Kidney (tissue), 14 donors: Measurements from ENCODE around the gene SCFD2. TPM values are rescaled to one million over a fixed set of nuclear protein-coding genes. Genes with fewer than 3 reads are reported as not detected.

Source experiments
- DNase-seq, 5 donors: peaks; one replicate each; pipeline ENCODE4 v3.0.0-alpha.2; 2013 to 2020
- FAIRE-seq: peaks from 2 replicates; lab custom pipeline; 2012; peaks lifted over from hg19 to GRCh38; lab: Jason Lieb, UNC
- H3K27ac ChIP-seq, 2 donors: one replicate each; pipeline ENCODE4 v1.7.0; 2013; ENCODE audit warnings: low read depth in 2 of 2, low read length in 2 of 2, inconsistent platforms in 1 of 2
- H3K27me3 ChIP-seq: one replicate; pipeline ENCODE4 v1.7.1; 2013; ENCODE audit warnings: low read length, inconsistent platforms; ENCODE audit not compliant: control insufficient read depth, insufficient read depth
- H3K36me3 ChIP-seq, 3 donors: one replicate each; pipeline versions ENCODE4 v1.7.0 to v1.7.1; 2013; ENCODE audit warnings: low read length in 3 of 3, control low read depth in 1 of 3, inconsistent platforms in 1 of 3; ENCODE audit not compliant: insufficient read depth in 3 of 3, control insufficient read depth in 2 of 3
- H3K4me1 ChIP-seq, 3 donors: one replicate each; pipeline versions ENCODE4 v1.7.0 to v1.7.1; 2013; ENCODE audit warnings: low read length in 3 of 3, inconsistent platforms in 1 of 3, low read depth in 1 of 3; ENCODE audit not compliant: control insufficient read depth in 2 of 3, insufficient read depth in 2 of 3
- H3K4me3 ChIP-seq, 3 donors: one replicate each; pipeline versions ENCODE4 v1.7.0 to v1.8.1; 2013; ENCODE audit warnings: low read length in 3 of 3, control low read depth in 1 of 3, inconsistent platforms in 1 of 3
- H3K9ac ChIP-seq, 3 donors: one replicate each; pipeline versions ENCODE4 v1.7.0 to v1.7.1; 2013; ENCODE audit warnings: low read length in 3 of 3, control low read depth in 1 of 3, inconsistent platforms in 1 of 3
- H3K9me3 ChIP-seq, 3 donors: one replicate each; pipeline versions ENCODE4 v1.7.0 to v1.7.1; 2013; ENCODE audit warnings: low read length in 3 of 3, control low read depth in 1 of 3, inconsistent platforms in 1 of 3; ENCODE audit not compliant: control insufficient read depth in 2 of 3, insufficient read depth in 1 of 3
- CTCF ChIP-seq: IDR thresholded peaks from 3 replicates; pipeline ENCODE4 v1.5.1; 2012; ENCODE audit warnings: mild to moderate bottlenecking, moderate library complexity, borderline replicate concordance; ENCODE audit not compliant: insufficient read depth; ENCODE audit errors: extremely low read depth
- intact Hi-C: fragments of 100-400 bp; cut with DNase I; formaldehyde crosslinking; loops from one replicate; pipeline ENCODE4 v1.11.1; 2022
- polyA plus RNA-seq: library from polyadenylated mRNA; stranded (reverse); fragments of 350-450 nt; fragmentation: Illumina TruSeq; extraction: RNeasy Lipid Tissue Mini Kit (QIAGEN cat#74804); gene quantifications from one replicate; pipeline ENCODE4 v1.2.3, GENCODE V29; 2014; ENCODE audit warnings: low read depth, low replicate concordance; ENCODE audit not compliant: insufficient read depth
- total RNA-seq: library from RNA; stranded (reverse); fragmentation: NEBNext Ultra II Directional; extraction: Animal tissue kit (Norgen Biotek cat#: 25700); gene quantifications from one replicate; pipeline ENCODE4 v1.2.1, GENCODE V29; 2021
- donor health status: control.
- donor health status: control.
- donor health status: control.
- donor health status: control.
- donor health status: control.
- donor health status: DM: yes; HTN: yes; CAD: no.
- donor health status: Normal renal cell carcinoma (clear cell type).

The SCFD2 gene
- total and polyA plus RNA-seq, 2 donors from 2014 or later: 6.1 to 20.8 TPM

GRCh38 chr4:52873191-52873590 is 492.7 kb downstream of the SCFD2 start:
- intact Hi-C loops: no loop called here
- no peak for TF ChIP-seq CTCF

GRCh38 chr4:52870225-52870624 is 495.6 kb downstream of the SCFD2 start:
- FAIRE-seq (no peak), DNase-seq (no peak)
- H3K4me3 ChIP-seq: no peak overlapping the region

More at GRCh38 chr4:52873191-52873590, 492.7 kb downstream of the SCFD2 start:
- no peaks in the 10 kb centered on the region for H3K27me3 ChIP-seq
- FAIRE-seq (no peak), DNase-seq (peak in 3 of 5 donors; percentile 34 to 77 (median 59))
- H3K4me1 ChIP-seq: peaks cover 0 to 4% (median 2%) of the 10 kb centered on the region in 3 donors
- H3K9ac ChIP-seq: no peak overlapping the region
- H3K36me3 ChIP-seq: no peaks in the 10 kb centered on the region
- H3K4me3 ChIP-seq: no peak overlapping the region
- no peak overlapping the region for H3K27ac ChIP-seq
- H3K9me3 ChIP-seq: no peaks in the 10 kb centered on the region

GRCh38 chr4:52869656-52870055 is 496.2 kb downstream of the SCFD2 start:
- Histone ChIP-seq H3K27me3 (no peaks in the 10 kb centered on the region), H3K9me3 (no peaks in the 10 kb centered on the region), H3K4me3 (no peak overlapping the region), H3K36me3 (peaks cover 0 to 6% (median 3%) of the 10 kb centered on the region in 3 donors), H3K4me1 (peaks cover 0 to 16% (median 4%) of the 10 kb centered on the region in 3 donors), H3K9ac (no peak overlapping the region), H3K27ac (no peak overlapping the region)
- DNase-seq: no peak
- no peak for FAIRE-seq
- intact Hi-C loops: no loop called here
- TF ChIP-seq CTCF: no peak

More at GRCh38 chr4:52870225-52870624, 495.6 kb downstream of the SCFD2 start:
- Histone ChIP-seq H3K9me3 (no peaks in the 10 kb centered on the region), H3K9ac (no peak overlapping the region), H3K27me3 (no peaks in the 10 kb centered on the region), H3K36me3 (peaks cover 0 to 4% (median 3%) of the 10 kb centered on the region in 3 donors), H3K27ac (no peak overlapping the region), H3K4me1 (peaks cover 0 to 14% (median 4%) of the 10 kb centered on the region in 3 donors)
- intact Hi-C loops: no loop called here
- no peak for TF ChIP-seq CTCF

GRCh38 chr4:52869196-52869595 is 496.7 kb downstream of the SCFD2 start:
- no peak overlapping the region for H3K9ac ChIP-seq
- no peaks in the 10 kb centered on the region for H3K9me3 ChIP-seq
- peaks cover 0 to 16% (median 4%) of the 10 kb centered on the region in 3 donors for H3K4me1 ChIP-seq
- H3K4me3 ChIP-seq: no peak overlapping the region
- intact Hi-C loops: no loop called here
- no peak for TF ChIP-seq CTCF
- no peak overlapping the region for H3K27ac ChIP-seq
- H3K36me3 ChIP-seq: peaks cover 0 to 6% (median 3%) of the 10 kb centered on the region in 3 donors
- no peaks in the 10 kb centered on the region for H3K27me3 ChIP-seq
- DNase-seq: peak; percentile 58 to 91 (median 75)
- FAIRE-seq: no peak
